ENCODE measurements around the gene SOX4. TPM values are rescaled to one million over a fixed set of nuclear protein-coding genes. Genes with fewer than 3 reads are reported as not detected.

SOX4 gene
- total and polyA plus RNA-seq, 8 donors: 1.2 to 62.0 (median 16.5) TPM

DNA sequence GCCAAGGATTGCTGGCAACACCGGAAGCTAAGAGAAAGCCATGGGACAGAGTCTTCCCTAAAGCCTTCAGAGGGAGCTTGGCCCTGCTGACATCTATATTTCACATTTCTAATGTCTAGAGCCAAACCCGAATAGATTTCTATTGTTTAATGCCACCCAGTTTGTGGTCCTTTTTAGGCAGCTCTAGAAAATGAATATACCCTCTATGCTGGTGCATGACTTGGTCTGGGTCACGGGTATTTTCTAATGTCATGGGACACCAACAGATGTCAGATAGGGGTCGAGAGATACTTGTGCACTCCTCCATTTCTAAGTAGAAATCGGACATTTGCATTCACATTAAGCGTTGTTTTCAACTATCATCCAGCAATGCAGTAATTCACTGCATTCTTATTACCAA, 37.0 kb upstream of the SOX4 start:
- H3K27ac ChIP-seq: no peak overlapping the region
- 83 to 89% (median 85%) methylated on average over 6 of the region's 6 CpGs for WGBS, 5 donors
- no peaks in the 10 kb centered on the region for H3K9me3 ChIP-seq
- TF ChIP-seq POLR2A (IDR thresholded peaks at IDR 0.05): no peak
- intact Hi-C loops (cut with DNase I; ENCODE audit: low total_unique reads): no loop called here
- H3K4me1 ChIP-seq: peaks cover 0 to 6% (median 0%) of the 10 kb centered on the region in 4 donors
- no peak overlapping the region for H3K4me3 ChIP-seq
- no peaks in the 10 kb centered on the region for H3K36me3 ChIP-seq
- no peak for DNase-seq
- H3K27me3 ChIP-seq: no peaks in the 10 kb centered on the region

DNA sequence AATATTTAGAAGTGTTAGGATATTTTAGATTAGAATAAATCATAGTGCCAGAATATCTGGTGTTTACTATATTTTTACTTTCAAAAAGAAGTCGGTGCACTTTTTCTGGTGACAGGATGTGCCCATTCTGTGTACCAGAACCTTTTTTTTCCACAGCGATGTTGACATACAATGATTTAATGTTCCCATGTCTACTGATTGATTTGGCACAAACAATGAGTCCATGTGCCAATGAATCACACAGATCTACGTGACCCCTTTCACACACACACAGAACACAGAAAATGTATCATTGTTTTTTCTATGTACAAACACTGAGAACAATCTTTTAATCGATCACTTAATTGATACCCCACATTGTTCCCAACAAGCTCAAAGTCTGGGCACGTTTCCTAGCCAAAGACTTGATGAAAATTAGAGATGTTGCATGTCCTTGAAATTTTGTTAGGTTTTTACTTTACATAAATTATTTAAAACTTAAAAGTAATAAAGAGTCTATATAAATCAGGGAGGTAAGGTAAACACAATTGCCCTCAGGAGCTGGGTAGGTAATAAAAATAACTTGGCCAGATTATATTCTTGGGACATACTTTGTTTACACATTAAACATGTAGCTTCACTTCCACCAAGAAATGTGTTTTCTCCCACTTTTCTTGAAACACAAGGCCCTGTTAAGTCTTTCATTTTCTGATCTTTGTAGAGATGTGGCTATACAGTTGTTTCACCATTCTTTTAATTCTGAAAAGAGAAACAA, 36.4 kb upstream of the SOX4 start:
- DNase-seq: no peak
- WGBS, 5 donors: 19 to 44% (median 40%) methylated on average over 5 of the region's 5 CpGs

DNA sequence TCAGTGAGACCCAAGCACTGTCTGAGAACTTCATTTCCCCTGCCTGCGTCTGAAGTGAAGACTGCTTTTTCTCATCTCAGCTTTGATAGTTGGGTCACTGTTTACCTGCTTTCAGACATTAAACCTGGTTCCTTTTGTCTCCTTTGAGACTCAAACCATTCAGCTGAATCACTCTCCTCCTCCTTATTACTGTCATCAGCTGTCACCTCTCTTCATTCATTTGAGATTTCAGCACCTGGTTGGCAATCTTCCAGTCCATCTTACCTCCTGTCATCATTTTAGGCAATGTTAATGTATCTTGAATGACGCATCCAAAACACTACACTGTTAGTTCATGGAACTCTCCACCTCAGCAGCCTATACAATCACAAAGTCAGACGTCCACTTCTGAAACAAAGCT, 34.3 kb upstream of the SOX4 start:
- no peak for TF ChIP-seq EP300 (IDR thresholded peaks at IDR 0.05)
- no peak for TF ChIP-seq POLR2A (IDR thresholded peaks at IDR 0.05)
- TF ChIP-seq, protein P1, sequence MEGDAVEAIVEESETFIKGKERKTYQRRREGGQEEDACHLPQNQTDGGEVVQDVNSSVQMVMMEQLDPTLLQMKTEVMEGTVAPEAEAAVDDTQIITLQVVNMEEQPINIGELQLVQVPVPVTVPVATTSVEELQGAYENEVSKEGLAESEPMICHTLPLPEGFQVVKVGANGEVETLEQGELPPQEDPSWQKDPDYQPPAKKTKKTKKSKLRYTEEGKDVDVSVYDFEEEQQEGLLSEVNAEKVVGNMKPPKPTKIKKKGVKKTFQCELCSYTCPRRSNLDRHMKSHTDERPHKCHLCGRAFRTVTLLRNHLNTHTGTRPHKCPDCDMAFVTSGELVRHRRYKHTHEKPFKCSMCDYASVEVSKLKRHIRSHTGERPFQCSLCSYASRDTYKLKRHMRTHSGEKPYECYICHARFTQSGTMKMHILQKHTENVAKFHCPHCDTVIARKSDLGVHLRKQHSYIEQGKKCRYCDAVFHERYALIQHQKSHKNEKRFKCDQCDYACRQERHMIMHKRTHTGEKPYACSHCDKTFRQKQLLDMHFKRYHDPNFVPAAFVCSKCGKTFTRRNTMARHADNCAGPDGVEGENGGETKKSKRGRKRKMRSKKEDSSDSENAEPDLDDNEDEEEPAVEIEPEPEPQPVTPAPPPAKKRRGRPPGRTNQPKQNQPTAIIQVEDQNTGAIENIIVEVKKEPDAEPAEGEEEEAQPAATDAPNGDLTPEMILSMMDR (IDR thresholded peaks at IDR 0.05): no peak
- no peak for TF ChIP-seq POLR2AphosphoS5 (IDR thresholded peaks at IDR 0.05)
- WGBS, 5 donors: 75 to 84% (median 80%) methylated on average over 3 of the region's 3 CpGs
- DNase-seq: no peak
- Histone ChIP-seq H3K4me1 (peaks cover 0 to 6% (median 0%) of the 10 kb centered on the region in 4 donors), H3K4me3 (no peak overlapping the region), H3K9me3 (peaks cover 0 to 9% (median 0%) of the 10 kb centered on the region in 4 donors), H3K27me3 (no peaks in the 10 kb centered on the region), H3K27ac (no peak overlapping the region), H3K36me3 (no peaks in the 10 kb centered on the region)
- intact Hi-C loops (cut with DNase I; ENCODE audit: low total_unique reads): no loop called here

More for the DNA sequence above, 36.4 kb upstream of the SOX4 start:
- Histone ChIP-seq H3K9me3 (no peaks in the 10 kb centered on the region), H3K4me3 (no peak overlapping the region), H3K36me3 (no peaks in the 10 kb centered on the region), H3K27ac (no peak overlapping the region), H3K27me3 (no peaks in the 10 kb centered on the region), H3K4me1 (peaks cover 0 to 6% (median 0%) of the 10 kb centered on the region in 4 donors)
- TF ChIP-seq POLR2A (IDR thresholded peaks at IDR 0.05) (no peak), POLR2AphosphoS5 (IDR thresholded peaks at IDR 0.05) (no peak), EP300 (IDR thresholded peaks at IDR 0.05) (no peak)
- TF ChIP-seq, protein P1 (IDR thresholded peaks at IDR 0.05): no peak
- intact Hi-C loops (cut with DNase I; ENCODE audit: low total_unique reads): no loop called here

DNA sequence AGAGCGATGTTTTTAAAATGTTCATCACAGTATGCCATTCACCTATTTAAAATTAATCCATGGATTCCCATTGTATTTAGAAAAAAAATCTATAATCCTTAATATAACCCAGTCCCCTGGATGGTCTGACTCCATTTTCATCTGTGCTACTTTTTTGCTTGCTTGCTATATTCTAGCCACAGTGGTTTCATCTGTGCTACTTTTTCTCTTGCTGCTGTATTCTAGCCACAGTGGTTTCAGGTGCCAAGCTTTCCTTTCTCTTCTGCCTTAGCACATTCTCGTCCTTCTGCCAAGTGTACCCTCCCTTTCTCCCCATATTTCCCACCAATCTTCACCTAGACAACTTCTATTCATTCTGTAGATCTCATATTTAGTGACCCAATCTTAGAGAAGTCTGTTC, 33.3 kb upstream of the SOX4 start:
- no peaks in the 10 kb centered on the region for H3K27me3 ChIP-seq
- no peak overlapping the region for H3K27ac ChIP-seq
- DNase-seq: no peak
- H3K9me3 ChIP-seq: peaks cover 0 to 13% (median 0%) of the 10 kb centered on the region in 4 donors
- intact Hi-C loops (cut with DNase I; ENCODE audit: low total_unique reads): no loop called here
- WGBS, 5 donors: 77 to 90% (median 83%) methylated on average over 2 of the region's 2 CpGs
- TF ChIP-seq POLR2A (IDR thresholded peaks at IDR 0.05) (no peak), POLR2AphosphoS5 (IDR thresholded peaks at IDR 0.05) (no peak), EP300 (IDR thresholded peaks at IDR 0.05) (no peak)
- TF ChIP-seq, protein P1 (IDR thresholded peaks at IDR 0.05): no peak
- H3K36me3 ChIP-seq: no peaks in the 10 kb centered on the region
- H3K4me3 ChIP-seq: no peak overlapping the region
- peaks cover 0 to 6% (median 0%) of the 10 kb centered on the region in 4 donors for H3K4me1 ChIP-seq

DNA sequence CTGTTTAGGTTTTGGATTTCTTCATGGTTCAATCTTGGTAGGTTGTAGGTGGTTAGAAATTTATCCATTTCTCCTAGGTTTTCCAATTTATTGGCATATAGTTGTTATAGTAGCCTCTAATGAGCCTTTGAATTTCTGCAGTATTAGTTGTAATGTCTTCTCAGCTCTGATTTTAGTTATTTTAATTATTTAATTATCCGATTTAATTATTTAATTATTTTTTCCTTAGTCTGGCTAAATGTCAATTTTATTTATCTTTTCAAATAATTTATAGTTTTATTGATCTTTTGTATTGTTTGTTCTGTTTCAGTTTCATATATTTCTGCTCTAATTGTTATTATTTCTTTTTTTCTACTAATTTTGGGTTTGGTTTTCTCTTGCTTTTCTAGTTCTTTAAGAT, 28.1 kb upstream of the SOX4 start:
- intact Hi-C loops (cut with DNase I; ENCODE audit: low total_unique reads): no loop called here
- Histone ChIP-seq H3K36me3 (no peaks in the 10 kb centered on the region), H3K4me1 (no peaks in the 10 kb centered on the region), H3K27me3 (no peaks in the 10 kb centered on the region), H3K4me3 (no peak overlapping the region), H3K27ac (no peak overlapping the region), H3K9me3 (peaks cover 0 to 24% (median 3%) of the 10 kb centered on the region in 4 donors)
- no peak for TF ChIP-seq POLR2AphosphoS5 (IDR thresholded peaks at IDR 0.05)
- TF ChIP-seq, protein P1 (IDR thresholded peaks at IDR 0.05): no peak
- TF ChIP-seq POLR2A (IDR thresholded peaks at IDR 0.05): no peak
- no peak for TF ChIP-seq EP300 (IDR thresholded peaks at IDR 0.05)
- no peak for DNase-seq
- 88 to 100% (median 93%) methylated on average over 1 of the region's 1 CpG for WGBS, 5 donors

Measured in stomach (tissue), 9 donors.